HepG2 (cell line): Measurements from ENCODE around the gene PIP4K2B. TPM values are rescaled to one million over a fixed set of nuclear protein-coding genes. Genes with fewer than 3 reads are reported as not detected.

Experiments
- ETS1 ChIP-seq: sonication (generic); formaldehyde crosslinking; IDR thresholded peaks from 2 replicates; pipeline ENCODE4 v1.4.0; 2020; ENCODE audit warnings: missing genetic modification reagents
- FOXA3 ChIP-seq: IDR thresholded peaks from 2 replicates; pipeline ENCODE4 v1.6.1; 2016; ENCODE audit warnings: missing genetic modification reagents, missing compliant biosample characterization
- HIC2 ChIP-seq: sonication (generic); formaldehyde crosslinking; IDR thresholded peaks from 2 replicates; pipeline ENCODE4 v1.9.0; 2022; ENCODE audit warnings: low read depth, missing genetic modification reagents
- HOXA9 ChIP-seq: sonication (generic); formaldehyde crosslinking; IDR thresholded peaks from 2 replicates; pipeline ENCODE4 v1.8.1; 2022; ENCODE audit warnings: missing genetic modification reagents, mild to moderate bottlenecking, moderate library complexity, borderline replicate concordance
- HOXD1 ChIP-seq: sonication (generic); formaldehyde crosslinking; IDR thresholded peaks from 2 replicates; pipeline ENCODE4 v1.5.0; 2020; ENCODE audit warnings: missing genetic modification reagents
- JUNB ChIP-seq: sonication (generic); formaldehyde crosslinking; IDR thresholded peaks from 2 replicates; pipeline ENCODE4 v1.8.0; 2022; ENCODE audit warnings: missing genetic modification reagents, mild to moderate bottlenecking, borderline replicate concordance
- KAT7 ChIP-seq: IDR thresholded peaks from 2 replicates; pipeline ENCODE4 v1.6.1; 2018; ENCODE audit warnings: borderline replicate concordance, missing compliant biosample characterization
- MAFK ChIP-seq, 2 experiments: IDR thresholded peaks in 1 of 2; conservative IDR thresholded peaks in 1 of 2; 2 replicates each; pipeline ENCODE4 v1.6.1; 2011; ENCODE audit warnings: improper control_type of control experiment in 2 of 2, low read length in 2 of 2
- MED1 ChIP-seq: sonication (generic); formaldehyde crosslinking; IDR thresholded peaks from 2 replicates; pipeline ENCODE4 v1.4.0; 2020; ENCODE audit warnings: missing genetic modification reagents
- NFKB2 ChIP-seq: sonication (generic); formaldehyde crosslinking; IDR thresholded peaks from 2 replicates; pipeline ENCODE4 v1.4.0; 2020; ENCODE audit warnings: missing genetic modification reagents, borderline replicate concordance
- NR2F6 ChIP-seq, 2 experiments: IDR thresholded peaks; 2 replicates each; pipeline ENCODE4 v1.6.1; 2016; ENCODE audit warnings: antibody characterized with exemption in 1 of 2, mild to moderate bottlenecking in 1 of 2
- NR3C1 ChIP-seq: sonication (generic); formaldehyde crosslinking; IDR thresholded peaks from 2 replicates; pipeline ENCODE4 v1.4.0; 2020; ENCODE audit warnings: missing genetic modification reagents
- PHF21A ChIP-seq: sonication (generic); formaldehyde crosslinking; IDR thresholded peaks from 2 replicates; pipeline ENCODE4 v1.5.0; 2020; ENCODE audit warnings: mild to moderate bottlenecking, missing genetic modification reagents
- TMF1 ChIP-seq: sonication (generic); formaldehyde crosslinking; IDR thresholded peaks from 2 replicates; pipeline ENCODE4 v1.8.1; 2022; ENCODE audit warnings: low read depth, missing genetic modification reagents
- ZNF276 ChIP-seq: sonication (generic); formaldehyde crosslinking; IDR thresholded peaks from 2 replicates; pipeline ENCODE4 v1.4.0; 2020; ENCODE audit warnings: mild to moderate bottlenecking, low read depth, missing genetic modification reagents
- ZNF281 ChIP-seq: sonication (generic); formaldehyde crosslinking; IDR thresholded peaks from 2 replicates; pipeline ENCODE4 v1.4.0; 2020; ENCODE audit warnings: missing genetic modification reagents, borderline replicate concordance
- ZNF564 ChIP-seq: sonication (generic); formaldehyde crosslinking; IDR thresholded peaks from 2 replicates; pipeline ENCODE4 v1.8.1; 2023; ENCODE audit warnings: mild to moderate bottlenecking, missing genetic modification reagents
- ZNF576 ChIP-seq: sonication (generic); formaldehyde crosslinking; IDR thresholded peaks from 2 replicates; pipeline ENCODE4 v1.4.0; 2020; ENCODE audit warnings: mild to moderate bottlenecking, missing genetic modification reagents
- ZNF639 ChIP-seq: conservative IDR thresholded peaks from 2 replicates; pipeline ENCODE4 v1.6.1; 2018; ENCODE audit warnings: missing genetic modification reagents
- polyA plus RNA-seq, 8 experiments: library from polyadenylated mRNA; depleted of rRNA in 3 of 8; stranded (reverse) in 7 of 8; unstranded in 1 of 8; fragments of >200 nt; fragmentation: Illumina TruSeq in 4 of 8; extraction: Trizol in 4 of 8; gene quantifications; 2 replicates each; pipeline versions ENCODE4 v1.2.1 to v1.2.3, GENCODE V29; 2011 to 2016; ENCODE audit warnings: low read depth in 4 of 8, missing spikeins in 1 of 8, mixed read lengths in 1 of 8; ENCODE audit not compliant: insufficient read depth in 1 of 8
- total RNA-seq, 5 experiments: library from RNA; depleted of rRNA; stranded (reverse); fragments of >200 nt; fragmentation: Illumina TruSeq; extraction: Trizol; gene quantifications; 2 replicates each; pipeline ENCODE4 v1.2.3, GENCODE V29; 2016; ENCODE audit warnings: low read depth in 1 of 5

The PIP4K2B gene
- total and polyA plus RNA-seq, 2 of the 13 experiments (the other 11 are each of a cell fraction or from before 2014, with no cell fraction given), result 20.4 to 54.0 TPM

GRCh38 chr17:38751808-38752307 is 47.5 kb downstream of the PIP4K2B start (continued):
- peak; percentile 63; the same call in 1 of the 2 replicates for TF ChIP-seq ZNF281 (CRISPR knock-in tag)
- 0 out of 2 replicates have a peak, but pooled peaks have one; percentile 23 for TF ChIP-seq KAT7
- TF ChIP-seq HOXA9 (CRISPR knock-in tag), result 0 out of 2 replicates have a peak, but pooled peaks have one; percentile 54
- TF ChIP-seq HOXD1 (CRISPR knock-in tag), result no peak
- TF ChIP-seq NR3C1 (CRISPR knock-in tag), result 0 out of 2 replicates have a peak, but pooled peaks have one; percentile 49
- TF ChIP-seq FOXA3, result peak; percentile 75
- peak; percentile 81 for TF ChIP-seq ZNF639
- 0 out of 2 replicates have a peak, but pooled peaks have one; percentile 9 for TF ChIP-seq TMF1 (CRISPR knock-in tag)
- no peak for TF ChIP-seq NR2F6 (IDR thresholded peaks at IDR 0.05)
- peak; percentile 62; the same call in 1 of the 2 replicates for TF ChIP-seq NR2F6 (CRISPR knock-in tag; IDR thresholded peaks at IDR 0.05)
- peak; percentile 42 for TF ChIP-seq PHF21A (CRISPR knock-in tag)
- no peak for TF ChIP-seq MAFK (conservative IDR thresholded peaks at IDR 0.05 in 1 of 2, IDR thresholded peaks at IDR 0.05 in 1 of 2; ENCODE audit: low read length in 2 of 2)
- TF ChIP-seq ZNF564 (CRISPR knock-in tag), result peak; percentile 85; the same call in 1 of the 2 replicates
- TF ChIP-seq JUNB, result no peak
- peak; percentile 22; the same call in 1 of the 2 replicates for TF ChIP-seq ZNF276
- TF ChIP-seq MED1 (CRISPR knock-in tag), result peak; percentile 66
- TF ChIP-seq HIC2 (CRISPR knock-in tag), result no peak
- TF ChIP-seq ZNF576 (CRISPR knock-in tag), result no peak; the same call in 1 of the 2 replicates
- no peak for TF ChIP-seq ETS1
- peak; percentile 15; the same call in 1 of the 2 replicates for TF ChIP-seq NFKB2 (CRISPR knock-in tag)
